ENCODE results near the gene DCP2.

DCP2 gene

DNA sequence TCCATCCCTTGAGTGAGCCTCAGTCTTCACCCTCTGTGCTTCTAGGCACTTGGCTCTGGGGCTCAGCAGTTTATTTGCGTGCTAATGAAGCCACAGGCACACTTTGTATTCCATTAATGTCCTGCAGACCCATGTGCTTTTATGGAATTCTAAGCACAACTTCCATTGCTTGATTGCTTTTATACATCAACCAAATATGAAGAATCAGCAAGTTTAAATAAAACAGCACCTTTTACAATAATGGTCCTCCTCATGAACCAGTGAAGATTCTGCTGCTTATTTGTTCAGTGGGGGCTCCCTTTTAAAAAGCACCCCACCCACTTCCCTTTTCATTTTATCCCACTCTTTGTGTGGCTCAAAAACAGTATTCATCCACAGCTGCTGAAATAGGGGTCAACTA lies 60.2 kb downstream of the DCP2 start:
- TF ChIP-seq ZNF555 (tag by site-specific recombination; conservative IDR thresholded peaks at IDR 0.05): no peak
- no peak for TF ChIP-seq IKZF3 (tag by site-specific recombination; IDR thresholded peaks at IDR 0.05)
- TF ChIP-seq, protein P1, sequence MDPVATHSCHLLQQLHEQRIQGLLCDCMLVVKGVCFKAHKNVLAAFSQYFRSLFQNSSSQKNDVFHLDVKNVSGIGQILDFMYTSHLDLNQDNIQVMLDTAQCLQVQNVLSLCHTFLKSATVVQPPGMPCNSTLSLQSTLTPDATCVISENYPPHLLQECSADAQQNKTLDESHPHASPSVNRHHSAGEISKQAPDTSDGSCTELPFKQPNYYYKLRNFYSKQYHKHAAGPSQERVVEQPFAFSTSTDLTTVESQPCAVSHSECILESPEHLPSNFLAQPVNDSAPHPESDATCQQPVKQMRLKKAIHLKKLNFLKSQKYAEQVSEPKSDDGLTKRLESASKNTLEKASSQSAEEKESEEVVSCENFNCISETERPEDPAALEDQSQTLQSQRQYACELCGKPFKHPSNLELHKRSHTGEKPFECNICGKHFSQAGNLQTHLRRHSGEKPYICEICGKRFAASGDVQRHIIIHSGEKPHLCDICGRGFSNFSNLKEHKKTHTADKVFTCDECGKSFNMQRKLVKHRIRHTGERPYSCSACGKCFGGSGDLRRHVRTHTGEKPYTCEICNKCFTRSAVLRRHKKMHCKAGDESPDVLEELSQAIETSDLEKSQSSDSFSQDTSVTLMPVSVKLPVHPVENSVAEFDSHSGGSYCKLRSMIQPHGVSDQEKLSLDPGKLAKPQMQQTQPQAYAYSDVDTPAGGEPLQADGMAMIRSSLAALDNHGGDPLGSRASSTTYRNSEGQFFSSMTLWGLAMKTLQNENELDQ (tag by site-specific recombination; IDR thresholded peaks at IDR 0.05; ENCODE audit: low read depth): no peak
- no peak for TF ChIP-seq ZNF140 (tag by site-specific recombination; IDR thresholded peaks at IDR 0.05)
- TF ChIP-seq ZNF707 (tag by site-specific recombination; IDR thresholded peaks at IDR 0.05): no peak
- TF ChIP-seq ZNF670 (tag by site-specific recombination; IDR thresholded peaks at IDR 0.05; ENCODE audit: low read depth): no peak
- TF ChIP-seq, protein P2, sequence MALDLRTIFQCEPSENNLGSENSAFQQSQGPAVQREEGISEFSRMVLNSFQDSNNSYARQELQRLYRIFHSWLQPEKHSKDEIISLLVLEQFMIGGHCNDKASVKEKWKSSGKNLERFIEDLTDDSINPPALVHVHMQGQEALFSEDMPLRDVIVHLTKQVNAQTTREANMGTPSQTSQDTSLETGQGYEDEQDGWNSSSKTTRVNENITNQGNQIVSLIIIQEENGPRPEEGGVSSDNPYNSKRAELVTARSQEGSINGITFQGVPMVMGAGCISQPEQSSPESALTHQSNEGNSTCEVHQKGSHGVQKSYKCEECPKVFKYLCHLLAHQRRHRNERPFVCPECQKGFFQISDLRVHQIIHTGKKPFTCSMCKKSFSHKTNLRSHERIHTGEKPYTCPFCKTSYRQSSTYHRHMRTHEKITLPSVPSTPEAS (tag by site-specific recombination; IDR thresholded peaks at IDR 0.05): no peak
- TF ChIP-seq, protein P3, sequence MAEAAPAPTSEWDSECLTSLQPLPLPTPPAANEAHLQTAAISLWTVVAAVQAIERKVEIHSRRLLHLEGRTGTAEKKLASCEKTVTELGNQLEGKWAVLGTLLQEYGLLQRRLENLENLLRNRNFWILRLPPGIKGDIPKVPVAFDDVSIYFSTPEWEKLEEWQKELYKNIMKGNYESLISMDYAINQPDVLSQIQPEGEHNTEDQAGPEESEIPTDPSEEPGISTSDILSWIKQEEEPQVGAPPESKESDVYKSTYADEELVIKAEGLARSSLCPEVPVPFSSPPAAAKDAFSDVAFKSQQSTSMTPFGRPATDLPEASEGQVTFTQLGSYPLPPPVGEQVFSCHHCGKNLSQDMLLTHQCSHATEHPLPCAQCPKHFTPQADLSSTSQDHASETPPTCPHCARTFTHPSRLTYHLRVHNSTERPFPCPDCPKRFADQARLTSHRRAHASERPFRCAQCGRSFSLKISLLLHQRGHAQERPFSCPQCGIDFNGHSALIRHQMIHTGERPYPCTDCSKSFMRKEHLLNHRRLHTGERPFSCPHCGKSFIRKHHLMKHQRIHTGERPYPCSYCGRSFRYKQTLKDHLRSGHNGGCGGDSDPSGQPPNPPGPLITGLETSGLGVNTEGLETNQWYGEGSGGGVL (tag by site-specific recombination; IDR thresholded peaks at IDR 0.05): no peak
- no peak for TF ChIP-seq ZNF174 (tag by site-specific recombination; IDR thresholded peaks at IDR 0.05)
- TF ChIP-seq ZNF701 (tag by site-specific recombination; IDR thresholded peaks at IDR 0.05): no peak
- TF ChIP-seq ZNF19 (tag by site-specific recombination; IDR thresholded peaks at IDR 0.05; ENCODE audit: low read depth): no peak
- H3K4me1 ChIP-seq (ENCODE audit: control insufficient read depth, insufficient read depth, low read length): no peaks in the 10 kb centered on the region
- H3K9me3 ChIP-seq (ENCODE audit: control insufficient read depth, insufficient read depth, low read depth, low read length): no peaks in the 10 kb centered on the region
- POLR2A ChIA-PET: no interaction called here
- no peak overlapping the region for H3K4me3 ChIP-seq (ENCODE audit: low read depth, low read length)
- H3K36me3 ChIP-seq (ENCODE audit: control insufficient read depth in 2 of 2, insufficient read depth in 1 of 2, low read length in 2 of 2): peaks cover 0 to 39% of the 10 kb centered on the region in 2 experiments; a peak in 2 of 3 replicates
- CTCF ChIA-PET: interaction anchor here (1.0 kb wide), 1 partner anchor 575 kb away, joined by 3 read pairs; no protein-coding TSS in a partner anchor
- no peak overlapping the region for H3K27ac ChIP-seq (ENCODE audit: extremely low read depth, low read depth, low read length)

DNA sequence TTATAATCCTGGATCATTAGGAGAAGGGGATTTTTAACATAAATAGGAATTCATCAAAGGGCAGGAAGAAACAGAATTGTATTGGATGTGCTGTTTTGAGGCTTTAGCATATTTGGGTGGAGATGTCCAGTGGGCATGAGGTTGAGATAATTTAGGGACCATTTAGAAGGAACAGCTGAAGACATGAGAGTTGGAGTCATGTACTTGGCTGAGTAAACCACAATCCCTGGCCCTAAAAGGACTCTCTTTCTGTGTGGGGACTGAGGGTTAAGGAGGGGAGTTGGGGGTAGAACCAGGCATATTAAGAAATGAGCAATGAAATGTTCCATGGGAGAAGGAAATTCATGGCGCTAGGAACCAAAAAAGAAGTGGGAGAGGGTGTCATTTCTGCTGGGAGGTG lies 61.5 kb downstream of the DCP2 start:
- Histone ChIP-seq H3K36me3 (ENCODE audit: control insufficient read depth in 2 of 2, insufficient read depth in 1 of 2, low read length in 2 of 2) (peaks cover 4 to 42% of the 10 kb centered on the region in 2 experiments; a peak in 2 of 3 replicates), H3K4me3 (ENCODE audit: low read depth, low read length) (no peak overlapping the region), H3K4me1 (ENCODE audit: control insufficient read depth, insufficient read depth, low read length) (no peaks in the 10 kb centered on the region), H3K27ac (ENCODE audit: extremely low read depth, low read depth, low read length) (no peak overlapping the region), H3K9me3 (ENCODE audit: control insufficient read depth, insufficient read depth, low read depth, low read length) (no peaks in the 10 kb centered on the region)
- CTCF ChIA-PET: no interaction called here
- TF ChIP-seq ZNF621 (tag by site-specific recombination; IDR thresholded peaks at IDR 0.05) (no peak), ZNF610 (tag by site-specific recombination; IDR thresholded peaks at IDR 0.05; ENCODE audit: borderline replicate concordance) (no peak), ZNF544 (tag by site-specific recombination; IDR thresholded peaks at IDR 0.05) (no peak), KLF9 (tag by site-specific recombination; IDR thresholded peaks at IDR 0.05; ENCODE audit: low read depth) (no peak), ZNF138 (tag by site-specific recombination; IDR thresholded peaks at IDR 0.05; ENCODE audit: borderline replicate concordance) (no peak), ZNF670 (tag by site-specific recombination; IDR thresholded peaks at IDR 0.05; ENCODE audit: low read depth) (no peak), ZNF658 (tag by site-specific recombination; IDR thresholded peaks at IDR 0.05) (no peak), ZNF549 (tag by site-specific recombination; IDR thresholded peaks at IDR 0.05) (no peak)
- TF ChIP-seq, protein P4, sequence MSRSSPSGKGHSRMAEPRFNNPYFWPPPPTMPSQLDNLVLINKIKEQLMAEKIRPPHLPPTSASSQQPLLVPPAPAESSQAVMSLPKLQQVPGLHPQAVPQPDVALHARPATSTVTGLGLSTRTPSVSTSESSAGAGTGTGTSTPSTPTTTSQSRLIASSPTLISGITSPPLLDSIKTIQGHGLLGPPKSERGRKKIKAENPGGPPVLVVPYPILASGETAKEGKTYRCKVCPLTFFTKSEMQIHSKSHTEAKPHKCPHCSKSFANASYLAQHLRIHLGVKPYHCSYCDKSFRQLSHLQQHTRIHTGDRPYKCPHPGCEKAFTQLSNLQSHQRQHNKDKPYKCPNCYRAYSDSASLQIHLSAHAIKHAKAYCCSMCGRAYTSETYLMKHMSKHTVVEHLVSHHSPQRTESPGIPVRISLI (tag by site-specific recombination; IDR thresholded peaks at IDR 0.05): no peak
- POLR2A ChIA-PET: no interaction called here

Measured in HEK293 (cell line).